Body of pancreas (tissue), 4 donors: ENCODE data around the gene FNDC3B.

Experiments
- POLR2A ChIP-seq, 3 donors: fragments of 450-650 bp; IDR thresholded peaks; one replicate each; pipeline ENCODE4 v1.6.1; 2016; ENCODE audit warnings: antibody characterized with exemption in 3 of 3, mild to moderate bottlenecking in 2 of 3
- TF ChIP-seq, protein P1 (sequence below), 7 experiments: fragments of 450-650 bp in 4 of 7; fragments of 200-600 bp in 3 of 7; sonication (generic) in 3 of 7; IDR thresholded peaks; one replicate each; pipeline ENCODE4 v1.5.1; 2016 to 2019; ENCODE audit warnings: antibody characterized with exemption in 7 of 7

DNA sequence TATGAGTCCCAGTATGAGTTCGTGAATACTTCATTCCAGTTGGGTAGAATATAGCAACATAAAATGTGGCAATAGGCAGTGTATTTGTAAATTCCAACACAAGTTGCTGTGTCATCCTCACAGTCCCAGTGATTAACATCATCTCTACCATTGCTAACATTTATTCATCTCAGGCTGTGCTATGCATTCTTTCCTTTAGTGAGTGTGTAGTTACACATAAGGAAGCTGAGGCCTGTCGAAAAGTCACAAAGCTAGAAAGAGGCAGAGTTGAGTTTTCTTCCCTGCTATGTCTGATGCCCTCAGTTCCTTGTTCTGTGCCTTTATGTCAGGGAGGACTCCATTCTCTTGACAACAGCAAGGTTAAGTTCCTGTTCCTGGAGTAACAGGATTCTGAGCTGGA is 96.4 kb downstream of the FNDC3B start:
- TF ChIP-seq, protein P1, sequence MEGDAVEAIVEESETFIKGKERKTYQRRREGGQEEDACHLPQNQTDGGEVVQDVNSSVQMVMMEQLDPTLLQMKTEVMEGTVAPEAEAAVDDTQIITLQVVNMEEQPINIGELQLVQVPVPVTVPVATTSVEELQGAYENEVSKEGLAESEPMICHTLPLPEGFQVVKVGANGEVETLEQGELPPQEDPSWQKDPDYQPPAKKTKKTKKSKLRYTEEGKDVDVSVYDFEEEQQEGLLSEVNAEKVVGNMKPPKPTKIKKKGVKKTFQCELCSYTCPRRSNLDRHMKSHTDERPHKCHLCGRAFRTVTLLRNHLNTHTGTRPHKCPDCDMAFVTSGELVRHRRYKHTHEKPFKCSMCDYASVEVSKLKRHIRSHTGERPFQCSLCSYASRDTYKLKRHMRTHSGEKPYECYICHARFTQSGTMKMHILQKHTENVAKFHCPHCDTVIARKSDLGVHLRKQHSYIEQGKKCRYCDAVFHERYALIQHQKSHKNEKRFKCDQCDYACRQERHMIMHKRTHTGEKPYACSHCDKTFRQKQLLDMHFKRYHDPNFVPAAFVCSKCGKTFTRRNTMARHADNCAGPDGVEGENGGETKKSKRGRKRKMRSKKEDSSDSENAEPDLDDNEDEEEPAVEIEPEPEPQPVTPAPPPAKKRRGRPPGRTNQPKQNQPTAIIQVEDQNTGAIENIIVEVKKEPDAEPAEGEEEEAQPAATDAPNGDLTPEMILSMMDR (IDR thresholded peaks at IDR 0.05) = no peak
- no peak for TF ChIP-seq POLR2A (IDR thresholded peaks at IDR 0.05)
